ENCODE results near the gene ITM2C.

ITM2C gene

GRCh38 chr2:230912046-230912445 lies 47.3 kb downstream of the ITM2C start:
- no peaks in the 10 kb centered on the region for H3K9me2 ChIP-seq (replicated peaks; ENCODE audit: insufficient read depth, low read length)
- H3K9me3 ChIP-seq (ENCODE audit: insufficient read depth, low read length) = no peaks in the 10 kb centered on the region
- no peak overlapping the region for H3K27ac ChIP-seq (ENCODE audit: low read depth, low read length)
- no peak overlapping the region for H3K9ac ChIP-seq (ENCODE audit: low read length)
- H3K4me2 ChIP-seq (ENCODE audit: low read depth, low read length, poor library complexity, severe bottlenecking) = no peak overlapping the region
- H4K20me1 ChIP-seq (ENCODE audit: low read depth, low read length) = no peaks in the 10 kb centered on the region
- H3K36me3 ChIP-seq (ENCODE audit: low read length) = no peaks in the 10 kb centered on the region
- H3F3A ChIP-seq (ENCODE audit: insufficient read depth) = no peaks in the 10 kb centered on the region
- no peak for TF ChIP-seq EZH2phosphoT487 (conservative IDR thresholded peaks at IDR 0.05; ENCODE audit: low read length)
- TF ChIP-seq CTCF (IDR thresholded peaks at IDR 0.05; ENCODE audit: insufficient read depth, low read length, poor library complexity, severe bottlenecking) = no peak
- H2AFZ ChIP-seq (ENCODE audit: low read depth, low read length, severe bottlenecking) = no peak overlapping the region
- no peaks in the 10 kb centered on the region for H3K27me3 ChIP-seq (ENCODE audit: low read length)
- no peaks in the 10 kb centered on the region for H3K79me2 ChIP-seq (ENCODE audit: insufficient read depth, low read length)
- no peak overlapping the region for H3K4me3 ChIP-seq (ENCODE audit: insufficient read depth, low read length, poor library complexity, severe bottlenecking)

- no peak overlapping the region for H3K4me2 ChIP-seq (ENCODE audit: low read depth, low read length, poor library complexity, severe bottlenecking)
- H3K36me3 ChIP-seq (ENCODE audit: low read length) = no peaks in the 10 kb centered on the region
- no peak overlapping the region for H3K4me3 ChIP-seq (ENCODE audit: insufficient read depth, low read length, poor library complexity, severe bottlenecking)
- H2AFZ ChIP-seq (ENCODE audit: low read depth, low read length, severe bottlenecking) = no peak overlapping the region
- no peaks in the 10 kb centered on the region for H3F3A ChIP-seq (ENCODE audit: insufficient read depth)
- no peaks in the 10 kb centered on the region for H4K20me1 ChIP-seq (ENCODE audit: low read depth, low read length)
- H3K27me3 ChIP-seq (ENCODE audit: low read length) = no peaks in the 10 kb centered on the region
- no peak overlapping the region for H3K27ac ChIP-seq (ENCODE audit: low read depth, low read length)
- H3K79me2 ChIP-seq (ENCODE audit: insufficient read depth, low read length) = no peaks in the 10 kb centered on the region
- no peaks in the 10 kb centered on the region for H3K9me2 ChIP-seq (replicated peaks; ENCODE audit: insufficient read depth, low read length)
- TF ChIP-seq EZH2phosphoT487 (conservative IDR thresholded peaks at IDR 0.05; ENCODE audit: low read length) (no peak), CTCF (IDR thresholded peaks at IDR 0.05; ENCODE audit: insufficient read depth, low read length, poor library complexity, severe bottlenecking) (no peak)
- H3K9ac ChIP-seq (ENCODE audit: low read length) = no peak overlapping the region
- H3K9me3 ChIP-seq (ENCODE audit: insufficient read depth, low read length) = no peaks in the 10 kb centered on the region
These were observed 48.0 kb downstream of the ITM2C start for GRCh38 chr2:230912724-230913123.

GRCh38 chr2:230913406-230914143 lies 48.8 kb downstream of the ITM2C start:
- Histone ChIP-seq H3K27ac (ENCODE audit: low read depth, low read length) (no peak overlapping the region), H3F3A (ENCODE audit: insufficient read depth) (no peaks in the 10 kb centered on the region), H3K27me3 (ENCODE audit: low read length) (no peaks in the 10 kb centered on the region), H3K4me3 (ENCODE audit: insufficient read depth, low read length, poor library complexity, severe bottlenecking) (no peak overlapping the region), H3K9me3 (ENCODE audit: insufficient read depth, low read length) (no peaks in the 10 kb centered on the region), H4K20me1 (ENCODE audit: low read depth, low read length) (no peaks in the 10 kb centered on the region), H3K79me2 (ENCODE audit: insufficient read depth, low read length) (no peaks in the 10 kb centered on the region), H2AFZ (ENCODE audit: low read depth, low read length, severe bottlenecking) (no peak overlapping the region), H3K9me2 (replicated peaks; ENCODE audit: insufficient read depth, low read length) (no peaks in the 10 kb centered on the region), H3K4me2 (ENCODE audit: low read depth, low read length, poor library complexity, severe bottlenecking) (no peak overlapping the region), H3K9ac (ENCODE audit: low read length) (no peak overlapping the region), H3K36me3 (ENCODE audit: low read length) (no peaks in the 10 kb centered on the region)
- TF ChIP-seq EZH2phosphoT487 (conservative IDR thresholded peaks at IDR 0.05; ENCODE audit: low read length) (no peak), CTCF (IDR thresholded peaks at IDR 0.05; ENCODE audit: insufficient read depth, low read length, poor library complexity, severe bottlenecking) (peak; percentile 29)
